ENCODE measurements around the gene NMNAT2. TPM values are rescaled to one million over a fixed set of nuclear protein-coding genes. Genes with fewer than 3 reads are reported as not detected.

NMNAT2 gene
- total RNA-seq, 1 donor from 2014 or later, result 1.7 TPM

GRCh38 chr1:183379951-183380350 is 38.2 kb downstream of the NMNAT2 start:
- H3K9me3 ChIP-seq, result no peaks in the 10 kb centered on the region
- H3K36me3 ChIP-seq, result no peaks in the 10 kb centered on the region
- H3K4me3 ChIP-seq, result no peak overlapping the region
- intact Hi-C loops (cut with DNase I), result no loop called here
- no peaks in the 10 kb centered on the region for H3K27me3 ChIP-seq
- TF ChIP-seq POLR2AphosphoS5 (IDR thresholded peaks at IDR 0.05; ENCODE audit: insufficient read depth in 1 of 2, low read depth in 1 of 2) (no peak), POLR2A (IDR thresholded peaks at IDR 0.05) (no peak)
- TF ChIP-seq, protein P1, sequence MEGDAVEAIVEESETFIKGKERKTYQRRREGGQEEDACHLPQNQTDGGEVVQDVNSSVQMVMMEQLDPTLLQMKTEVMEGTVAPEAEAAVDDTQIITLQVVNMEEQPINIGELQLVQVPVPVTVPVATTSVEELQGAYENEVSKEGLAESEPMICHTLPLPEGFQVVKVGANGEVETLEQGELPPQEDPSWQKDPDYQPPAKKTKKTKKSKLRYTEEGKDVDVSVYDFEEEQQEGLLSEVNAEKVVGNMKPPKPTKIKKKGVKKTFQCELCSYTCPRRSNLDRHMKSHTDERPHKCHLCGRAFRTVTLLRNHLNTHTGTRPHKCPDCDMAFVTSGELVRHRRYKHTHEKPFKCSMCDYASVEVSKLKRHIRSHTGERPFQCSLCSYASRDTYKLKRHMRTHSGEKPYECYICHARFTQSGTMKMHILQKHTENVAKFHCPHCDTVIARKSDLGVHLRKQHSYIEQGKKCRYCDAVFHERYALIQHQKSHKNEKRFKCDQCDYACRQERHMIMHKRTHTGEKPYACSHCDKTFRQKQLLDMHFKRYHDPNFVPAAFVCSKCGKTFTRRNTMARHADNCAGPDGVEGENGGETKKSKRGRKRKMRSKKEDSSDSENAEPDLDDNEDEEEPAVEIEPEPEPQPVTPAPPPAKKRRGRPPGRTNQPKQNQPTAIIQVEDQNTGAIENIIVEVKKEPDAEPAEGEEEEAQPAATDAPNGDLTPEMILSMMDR (IDR thresholded peaks at IDR 0.05), result no peak
- no peak overlapping the region for H3K27ac ChIP-seq
- no peak for DNase-seq (ENCODE audit: extremely low spot score in 2 of 2)
- H3K4me1 ChIP-seq, result no peaks in the 10 kb centered on the region

DNA sequence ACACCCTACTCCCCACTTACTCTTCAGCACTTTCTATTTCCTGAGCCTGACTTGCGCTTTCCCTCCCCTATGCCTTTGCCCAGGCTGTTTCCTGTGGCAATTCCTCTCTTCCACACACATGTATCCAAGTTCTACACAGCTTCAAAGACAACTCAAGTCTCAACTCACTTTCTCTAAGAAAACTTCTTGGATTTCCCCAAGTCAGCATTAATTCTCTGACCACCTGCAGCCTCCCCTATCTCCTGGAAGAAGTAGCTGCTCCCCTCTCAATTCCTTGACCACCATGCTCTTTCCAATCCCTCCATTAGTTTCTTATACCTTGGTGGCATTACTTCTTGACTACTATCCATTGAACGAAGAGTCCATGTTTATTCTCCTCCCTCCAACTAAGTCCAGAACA is 42.8 kb downstream of the NMNAT2 start:
- H3K36me3 ChIP-seq, result no peaks in the 10 kb centered on the region
- TF ChIP-seq, protein P1 (IDR thresholded peaks at IDR 0.05), result no peak
- TF ChIP-seq POLR2A (IDR thresholded peaks at IDR 0.05) (no peak), POLR2AphosphoS5 (IDR thresholded peaks at IDR 0.05; ENCODE audit: insufficient read depth in 1 of 2, low read depth in 1 of 2) (no peak)
- H3K4me3 ChIP-seq, result no peak overlapping the region
- no peaks in the 10 kb centered on the region for H3K27me3 ChIP-seq
- H3K4me1 ChIP-seq, result no peaks in the 10 kb centered on the region
- no peaks in the 10 kb centered on the region for H3K9me3 ChIP-seq
- no peak for DNase-seq (ENCODE audit: extremely low spot score in 2 of 2)
- no peak overlapping the region for H3K27ac ChIP-seq
- intact Hi-C loops (cut with DNase I), result no loop called here

DNA sequence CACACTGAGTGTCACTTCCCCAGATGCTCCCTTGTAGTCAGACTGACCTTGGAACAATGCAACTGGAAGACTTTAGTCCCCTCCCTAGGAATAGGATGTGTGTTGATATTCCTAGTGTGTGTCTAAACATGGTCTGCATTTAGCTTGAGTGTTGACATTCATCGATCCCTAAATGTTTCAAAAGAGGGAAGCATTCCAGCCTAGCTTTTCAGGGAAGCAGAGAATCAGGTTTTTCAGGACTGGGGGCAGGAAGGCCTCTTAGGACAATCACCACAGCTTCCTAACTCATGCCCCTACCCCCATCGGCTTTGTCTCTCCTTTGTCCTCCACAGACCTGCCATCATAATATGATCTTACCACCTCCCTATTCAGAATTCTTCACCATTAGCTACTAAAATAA is 43.4 kb downstream of the NMNAT2 start:
- Histone ChIP-seq H3K27ac (no peak overlapping the region), H3K9me3 (no peaks in the 10 kb centered on the region), H3K4me3 (no peak overlapping the region), H3K36me3 (no peaks in the 10 kb centered on the region), H3K27me3 (no peaks in the 10 kb centered on the region), H3K4me1 (no peaks in the 10 kb centered on the region)
- TF ChIP-seq POLR2A (IDR thresholded peaks at IDR 0.05), result no peak
- TF ChIP-seq POLR2AphosphoS5 (IDR thresholded peaks at IDR 0.05; ENCODE audit: insufficient read depth in 1 of 2, low read depth in 1 of 2), result no peak
- TF ChIP-seq, protein P1 (IDR thresholded peaks at IDR 0.05), result no peak
- intact Hi-C loops (cut with DNase I), result no loop called here
- DNase-seq (ENCODE audit: extremely low spot score in 2 of 2), result no peak

DNA sequence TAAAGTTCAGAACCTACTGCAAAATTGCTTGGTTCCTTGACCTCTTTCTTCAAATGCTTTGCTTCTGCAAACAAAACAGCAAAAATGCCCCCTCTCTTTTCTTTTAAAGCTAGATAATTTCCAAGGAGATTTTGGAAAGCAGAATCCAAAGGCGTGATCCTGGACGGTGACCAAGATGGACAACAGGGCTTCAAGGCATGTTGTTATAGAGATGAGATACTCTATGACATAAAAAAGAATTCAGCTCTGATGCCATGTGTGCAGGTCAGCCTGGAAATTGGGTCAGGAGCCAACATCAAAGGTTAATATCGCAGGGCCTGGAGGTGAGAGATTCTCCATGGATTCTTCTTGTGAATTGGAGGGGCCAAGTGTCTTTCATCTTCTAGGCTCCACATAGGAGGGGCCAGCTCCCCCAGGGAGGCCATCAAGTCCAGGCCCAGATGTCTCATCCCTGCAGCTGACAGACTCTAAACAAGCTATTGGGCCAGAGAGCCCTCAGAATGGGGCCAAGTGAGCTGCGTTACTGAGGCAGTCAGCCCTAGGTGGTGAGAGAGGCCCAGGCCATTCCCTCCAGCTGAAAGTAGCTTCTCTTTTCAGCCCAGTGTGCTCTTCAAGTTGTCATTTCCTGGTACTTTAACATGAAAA is 45.5 kb downstream of the NMNAT2 start:
- no peaks in the 10 kb centered on the region for H3K9me3 ChIP-seq
- no peak for TF ChIP-seq POLR2A (IDR thresholded peaks at IDR 0.05)
- no peaks in the 10 kb centered on the region for H3K27me3 ChIP-seq
- H3K4me3 ChIP-seq, result no peak overlapping the region
- H3K27ac ChIP-seq, result no peak overlapping the region
- no peaks in the 10 kb centered on the region for H3K4me1 ChIP-seq
- no peaks in the 10 kb centered on the region for H3K36me3 ChIP-seq
- intact Hi-C loops (cut with DNase I), result no loop called here
- no peak for DNase-seq (ENCODE audit: extremely low spot score in 2 of 2)

- Histone ChIP-seq H3K4me3 (no peak overlapping the region), H3K27me3 (no peaks in the 10 kb centered on the region), H3K27ac (no peak overlapping the region), H3K9me3 (no peaks in the 10 kb centered on the region), H3K36me3 (no peaks in the 10 kb centered on the region), H3K4me1 (no peaks in the 10 kb centered on the region)
- TF ChIP-seq POLR2AphosphoS5 (IDR thresholded peaks at IDR 0.05; ENCODE audit: insufficient read depth in 1 of 2, low read depth in 1 of 2) (no peak), POLR2A (IDR thresholded peaks at IDR 0.05) (no peak)
- TF ChIP-seq, protein P1 (IDR thresholded peaks at IDR 0.05), result no peak
- no peak for DNase-seq (ENCODE audit: extremely low spot score in 2 of 2)
- intact Hi-C loops (cut with DNase I), result no loop called here
Observed at GRCh38 chr1:183370399-183371058, 47.7 kb downstream of the NMNAT2 start.
